Progenitor cell of endocrine pancreas (in vitro differentiated cells): ENCODE results near the gene KLF7. TPM values are rescaled to one million over a fixed set of nuclear protein-coding genes. Genes with fewer than 3 reads are reported as not detected.

Experiments
- DNase-seq: peaks from one replicate; pipeline ENCODE4 v3.0.0; 2021; ENCODE audit warnings: low spot score; ENCODE audit not compliant: unreplicated experiment
- H3K27ac Mint-ChIP-seq: 2 replicates; pipeline ENCODE4 v1.8.0; 2021; ENCODE audit warnings: mild to moderate bottlenecking, moderate library complexity, mixed read lengths
- H3K27me3 Mint-ChIP-seq: 2 replicates; pipeline ENCODE4 v1.8.0; 2021; ENCODE audit warnings: mixed read lengths
- H3K36me3 Mint-ChIP-seq: 2 replicates; pipeline ENCODE4 v1.8.0; 2022; ENCODE audit warnings: mixed read lengths; ENCODE audit not compliant: insufficient read depth
- H3K4me1 Mint-ChIP-seq: 2 replicates; pipeline ENCODE4 v1.8.0; 2021; ENCODE audit warnings: low read depth, mixed read lengths
- H3K4me3 Mint-ChIP-seq: 2 replicates; pipeline ENCODE4 v1.8.0; 2021; ENCODE audit warnings: low read depth, mild to moderate bottlenecking, moderate library complexity, mixed read lengths
- H3K9me3 Mint-ChIP-seq: 2 replicates; pipeline ENCODE4 v1.8.0; 2021; ENCODE audit warnings: low read depth, mixed read lengths
- total RNA-seq: library from RNA; stranded (reverse); gene quantifications from 2 replicates; pipeline ENCODE4 v1.2.1, GENCODE V29; 2021
- TF ChIP-seq, protein P1 (sequence below): fragments of 200-600 bp; sonication (generic); IDR thresholded peaks from one replicate; pipeline ENCODE4 v1.5.0; 2021; ENCODE audit warnings: antibody characterized with exemption, mild to moderate bottlenecking; ENCODE audit not compliant: unreplicated experiment

Gene KLF7
- total RNA-seq, 1 donor from 2014 or later: 26.6 TPM

DNA sequence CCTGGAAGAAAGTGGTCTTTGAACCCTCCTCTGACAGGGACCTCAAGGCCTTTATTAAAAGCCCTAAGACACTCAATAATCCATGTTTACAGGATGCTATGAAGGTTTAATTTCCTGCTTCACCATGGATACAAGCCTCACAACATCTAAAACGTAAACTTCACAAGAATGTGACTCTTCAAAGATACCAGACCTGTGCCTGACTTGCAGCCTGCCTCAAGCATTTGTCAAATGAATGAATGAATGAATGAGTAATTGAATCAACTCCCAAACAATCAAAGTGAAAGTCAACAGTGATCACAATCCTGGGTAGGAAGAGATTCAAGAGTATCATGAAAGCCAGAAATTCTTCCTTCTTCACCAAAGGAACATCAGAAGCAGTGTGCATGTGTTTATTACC lies 30.4 kb downstream of the KLF7 start:
- TF ChIP-seq, protein P1, sequence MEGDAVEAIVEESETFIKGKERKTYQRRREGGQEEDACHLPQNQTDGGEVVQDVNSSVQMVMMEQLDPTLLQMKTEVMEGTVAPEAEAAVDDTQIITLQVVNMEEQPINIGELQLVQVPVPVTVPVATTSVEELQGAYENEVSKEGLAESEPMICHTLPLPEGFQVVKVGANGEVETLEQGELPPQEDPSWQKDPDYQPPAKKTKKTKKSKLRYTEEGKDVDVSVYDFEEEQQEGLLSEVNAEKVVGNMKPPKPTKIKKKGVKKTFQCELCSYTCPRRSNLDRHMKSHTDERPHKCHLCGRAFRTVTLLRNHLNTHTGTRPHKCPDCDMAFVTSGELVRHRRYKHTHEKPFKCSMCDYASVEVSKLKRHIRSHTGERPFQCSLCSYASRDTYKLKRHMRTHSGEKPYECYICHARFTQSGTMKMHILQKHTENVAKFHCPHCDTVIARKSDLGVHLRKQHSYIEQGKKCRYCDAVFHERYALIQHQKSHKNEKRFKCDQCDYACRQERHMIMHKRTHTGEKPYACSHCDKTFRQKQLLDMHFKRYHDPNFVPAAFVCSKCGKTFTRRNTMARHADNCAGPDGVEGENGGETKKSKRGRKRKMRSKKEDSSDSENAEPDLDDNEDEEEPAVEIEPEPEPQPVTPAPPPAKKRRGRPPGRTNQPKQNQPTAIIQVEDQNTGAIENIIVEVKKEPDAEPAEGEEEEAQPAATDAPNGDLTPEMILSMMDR: no peak
- no peak for DNase-seq
- peaks cover 25% of the 10 kb centered on the region for H3K4me1 Mint-ChIP-seq
- H3K4me3 Mint-ChIP-seq: no peak overlapping the region
- peaks cover 3% of the 10 kb centered on the region for H3K9me3 Mint-ChIP-seq
- H3K27me3 Mint-ChIP-seq: no peaks in the 10 kb centered on the region
- no peak overlapping the region for H3K27ac Mint-ChIP-seq
- peaks cover 7% of the 10 kb centered on the region for H3K36me3 Mint-ChIP-seq

DNA sequence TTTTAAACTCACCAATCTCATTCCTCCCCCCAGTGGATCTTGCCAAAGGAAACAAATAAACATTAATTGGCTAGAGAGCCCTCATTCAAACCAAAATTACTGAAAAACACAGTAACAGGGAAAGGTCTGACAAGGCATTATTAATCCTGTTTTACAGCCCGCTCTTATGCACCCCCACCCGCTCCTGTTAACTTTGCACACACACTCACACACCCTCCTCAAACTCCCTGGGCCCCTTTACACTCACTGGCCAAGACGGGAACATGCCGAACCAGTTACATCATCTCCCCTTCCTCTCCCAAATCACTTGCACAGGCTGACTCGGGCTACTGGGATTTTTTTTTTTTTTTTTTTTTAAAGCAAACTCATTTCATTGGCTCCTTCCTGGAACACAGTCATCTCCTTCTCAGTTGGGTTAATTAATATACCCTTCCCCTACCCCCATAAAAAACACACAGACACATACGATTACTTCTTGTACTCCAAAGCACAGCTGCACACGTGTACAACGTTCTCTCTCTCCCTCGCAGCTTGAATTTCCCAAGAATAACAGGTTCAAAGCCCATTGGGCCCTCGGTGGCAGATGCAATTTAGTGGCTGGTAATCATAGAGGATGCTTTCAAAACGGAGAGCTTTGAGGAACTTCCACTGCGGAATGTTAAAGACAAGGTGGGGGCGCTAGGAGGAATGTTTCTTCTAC lies 31.8 kb downstream of the KLF7 start:
- Mint-ChIP-seq H3K27me3 (no peaks in the 10 kb centered on the region), H3K4me3 (peak overlapping the region; percentile 35), H3K27ac (peak overlapping the region; percentile 79), H3K9me3 (peaks cover 7% of the 10 kb centered on the region), H3K4me1 (peaks cover 25% of the 10 kb centered on the region), H3K36me3 (peaks cover 16% of the 10 kb centered on the region)
- TF ChIP-seq, protein P1: no peak
- DNase-seq: no peak

DNA sequence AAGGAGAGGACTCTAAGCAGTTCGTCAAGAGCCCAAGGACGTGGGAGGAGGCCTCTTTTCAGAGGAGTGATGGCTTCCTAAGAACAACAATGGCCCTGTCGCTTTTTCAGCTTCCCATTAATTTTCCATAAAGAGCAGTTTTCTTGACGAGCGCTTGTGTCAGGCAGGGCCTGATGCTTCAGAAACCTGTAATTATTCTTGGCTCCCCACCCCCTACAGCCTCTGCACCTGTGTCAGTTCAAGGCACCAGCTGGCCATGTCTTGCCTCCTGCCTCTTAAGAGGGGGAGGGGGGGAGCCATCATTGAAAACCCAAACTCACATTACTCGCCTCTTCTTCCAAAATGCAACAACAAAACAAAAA lies 32.3 kb downstream of the KLF7 start:
- H3K27ac Mint-ChIP-seq: peak overlapping the region; percentile 79
- H3K9me3 Mint-ChIP-seq: peaks cover 12% of the 10 kb centered on the region
- no peak for DNase-seq

DNA sequence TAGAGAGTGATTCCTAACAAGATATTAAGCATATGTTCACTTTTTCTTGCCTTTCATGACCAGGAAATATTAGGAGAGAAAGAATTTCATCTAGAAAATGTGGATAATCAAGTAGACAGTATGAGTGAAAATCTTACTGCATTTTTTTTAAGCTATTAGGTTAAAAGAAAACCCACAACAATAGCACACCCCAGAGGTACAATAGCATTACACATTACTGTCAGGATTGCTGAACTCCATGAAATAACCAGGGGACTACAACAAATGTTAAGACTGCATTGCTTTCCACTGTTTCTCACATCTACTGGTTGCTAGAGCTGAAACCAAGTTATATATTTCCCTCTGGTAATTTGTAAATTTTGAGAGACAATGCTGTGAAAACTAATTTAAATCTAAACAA lies 33.7 kb downstream of the KLF7 start:
- no peak overlapping the region for H3K4me3 Mint-ChIP-seq

More for the DNA sequence above, 32.3 kb downstream of the KLF7 start:
- Mint-ChIP-seq H3K4me1 (peaks cover 25% of the 10 kb centered on the region), H3K36me3 (peaks cover 16% of the 10 kb centered on the region), H3K4me3 (peak overlapping the region; percentile 35), H3K27me3 (no peaks in the 10 kb centered on the region)
- TF ChIP-seq, protein P1: no peak

GRCh38 chr2:207131594-207131993 lies 34.2 kb downstream of the KLF7 start:
- Mint-ChIP-seq H3K36me3 (peaks cover 19% of the 10 kb centered on the region), H3K27ac (no peak overlapping the region), H3K9me3 (peaks cover 19% of the 10 kb centered on the region), H3K4me3 (no peak overlapping the region), H3K4me1 (peaks cover 25% of the 10 kb centered on the region), H3K27me3 (no peaks in the 10 kb centered on the region)
- DNase-seq: no peak
- TF ChIP-seq, protein P1: no peak

More for the DNA sequence above, 33.7 kb downstream of the KLF7 start:
- TF ChIP-seq, protein P1: no peak
- peaks cover 18% of the 10 kb centered on the region for H3K36me3 Mint-ChIP-seq
- H3K27ac Mint-ChIP-seq: no peak overlapping the region
- no peaks in the 10 kb centered on the region for H3K27me3 Mint-ChIP-seq
- H3K4me1 Mint-ChIP-seq: peaks cover 25% of the 10 kb centered on the region
- no peak for DNase-seq
- H3K9me3 Mint-ChIP-seq: peaks cover 18% of the 10 kb centered on the region
